Heart left ventricle (tissue), 16 donors: ENCODE measurements around the gene PCED1B. TPM values are rescaled to one million over a fixed set of nuclear protein-coding genes. Genes with fewer than 3 reads are reported as not detected.

Experiments
- ATAC-seq, 4 donors: fragments of 200-7000 bp; cut with Tn5 transposase; one replicate each; pipeline ENCODE4 v1.9.1; 2020 to 2022; ENCODE audit warnings: moderate library complexity in 4 of 4, mild to moderate bottlenecking in 3 of 4, moderate number of reproducible peaks in 1 of 4
- DNase-seq, 5 donors: peaks; one replicate each; pipeline ENCODE4 v3.0.0-alpha.2; 2020
- H3K27ac ChIP-seq, 12 donors: fragments of 200-600 bp; sonication (generic) in 4 of 12; one replicate each; pipeline versions ENCODE4 v1.5.0 to v1.8.0; 2016 to 2022; ENCODE audit warnings: mild to moderate bottlenecking in 2 of 12
- H3K27me3 ChIP-seq, 9 donors: fragments of 200-600 bp; sonication (generic) in 2 of 9; one replicate each; pipeline versions ENCODE4 v1.5.1 to v1.8.0; 2016 to 2022; ENCODE audit warnings: mild to moderate bottlenecking in 3 of 9
- H3K36me3 ChIP-seq, 9 donors: fragments of 200-600 bp; sonication (generic) in 2 of 9; one replicate each; pipeline versions ENCODE4 v1.5.0 to v1.8.0; 2018 to 2022; ENCODE audit warnings: mild to moderate bottlenecking in 2 of 9
- H3K4me1 ChIP-seq, 12 donors: fragments of 200-600 bp; sonication (generic) in 4 of 12; one replicate each; pipeline versions ENCODE4 v1.5.0 to v1.8.0; 2016 to 2022; ENCODE audit warnings: mild to moderate bottlenecking in 3 of 12
- H3K4me3 ChIP-seq, 12 donors: fragments of 200-600 bp; sonication (generic) in 4 of 12; one replicate each; pipeline versions ENCODE4 v1.5.0 to v1.8.0; 2017 to 2022; ENCODE audit warnings: mild to moderate bottlenecking in 9 of 12, moderate library complexity in 4 of 12
- H3K9me3 ChIP-seq, 12 donors: fragments of 200-600 bp; sonication (generic) in 4 of 12; one replicate each; pipeline versions ENCODE4 v1.5.0 to v1.8.0; 2016 to 2022; ENCODE audit warnings: mild to moderate bottlenecking in 1 of 12
- POLR2A ChIP-seq, 2 donors: fragments of 450-650 bp; IDR thresholded peaks; one replicate each; pipeline ENCODE4 v1.6.1; 2017; ENCODE audit warnings: antibody characterized with exemption in 2 of 2, mild to moderate bottlenecking in 2 of 2, moderate library complexity in 2 of 2
- WGBS, 4 donors: extraction: QIAGEN DNeasy Blood & Tissue Kit in 2 of 4; methylation state at CpG; one replicate each; pipeline versions ENCODE4 v1.1.5 to v1.1.7; 2013 to 2018; 5-methylcytosine and 5-hydroxymethylcytosine counted together
- intact Hi-C, 10 donors: fragments of 100-400 bp; cut with DNase I; formaldehyde crosslinking; loops; one replicate each; pipeline versions ENCODE4 v1.11.1 to v1.14.2; 2022
- polyA plus RNA-seq, 2 donors: library from polyadenylated mRNA; stranded (reverse); fragments of 200-250 nt; gene quantifications; one replicate each; pipeline ENCODE4 v1.2.3, GENCODE V29; 2013
- total RNA-seq, 9 donors: library from RNA; depleted of rRNA in 2 of 9; stranded (reverse); fragments of >200 nt in 2 of 9; fragmentation: NEBNext Ultra II Directional in 3 of 9; extraction: Animal tissue kit (Norgen Biotek cat#: 25700) in 3 of 9; gene quantifications; one replicate each; pipeline versions ENCODE4 v1.1.0 to v1.2.4, GENCODE V29; 2016 to 2023
- TF ChIP-seq, protein P1 (sequence below), 12 donors: fragments of 200-600 bp; sonication (generic) in 4 of 12; IDR thresholded peaks; one replicate each; pipeline versions ENCODE4 v1.5.0 to v1.8.0; 2018 to 2022; ENCODE audit warnings: antibody characterized with exemption in 12 of 12, mild to moderate bottlenecking in 5 of 12
- donor health status: ischemic (EF 13 %, LVEDD 7.1; RV severe dilation, severe dysfunction).
- donor health status: healthy with polysubstance abuse.
- donor health status: DM: no; HTN: yes; CAD: no.
- donor health status: DM: no; HTN: no; CAD: no.
- donor health status: ischemic (EF 25% LVEDD 6.9; RV normal size, moderate dysfunction).
- donor health status: ischemic (EF 25% LVEDD 5.7; RV mildly dilated, moderate dysfunction).
- donor health status: healthy.
- donor health status: DM: yes; HTN: yes; CAD: no.
- donor health status: ischemic (EF 35%, LVEDD 5.7; RV mildly dilated, moderate dysfunction).
- donor health status: nonischemic (EF 11% LVEDD 7.7; RV severe dilation, severe dysfunction).
- donor health status: DM: yes; HTN: yes; CAD: no.
- donor health status: PGD.
- donor health status: ischemic (EF 29% LVEDD 5.4; RV normal size, mild dysfunction).
- donor health status: nonischemic (EF 23%, LVEDD 6.1; RV moderate dilation, normal function).

PCED1B gene
- total and polyA plus RNA-seq, 11 donors, result 0.39 to 9.5 (median 0.72) TPM; not detected in 2

GRCh38 chr12:47074757-47075156, 4.7 kb upstream of the PCED1B start:
- ATAC-seq, result no peak
- no peaks in the 10 kb centered on the region for H3K9me3 ChIP-seq
- 94 to 100% (median 95%) methylated on average over 2 of the region's 2 CpGs for WGBS, 4 donors
- no peak overlapping the region for H3K4me3 ChIP-seq
- H3K36me3 ChIP-seq, result no peaks in the 10 kb centered on the region
- intact Hi-C loops, result loop anchor here in 5 of 10 donors (5.0 to 10.0 kb wide), 5 partner anchors 150 to 320 kb away; no protein-coding TSS in a partner anchor
- H3K4me1 ChIP-seq, result peaks cover 0 to 17% (median 5%) of the 10 kb centered on the region in 12 donors
- no peak for TF ChIP-seq POLR2A (IDR thresholded peaks at IDR 0.05)
- peak overlapping the region in 1 of 12 donors; percentile 95 for H3K27ac ChIP-seq
- peaks cover 0 to 31% (median 0%) of the 10 kb centered on the region in 9 donors for H3K27me3 ChIP-seq
- DNase-seq, result no peak

- peak overlapping the region in 1 of 12 donors; percentile 95 for H3K27ac ChIP-seq
- peaks cover 0 to 31% (median 0%) of the 10 kb centered on the region in 9 donors for H3K27me3 ChIP-seq
- intact Hi-C loops, result loop anchor here in 5 of 10 donors (5.0 to 10.0 kb wide), 5 partner anchors 149 to 319 kb away; no protein-coding TSS in a partner anchor
- ATAC-seq (no peak), DNase-seq (no peak)
- WGBS, 4 donors, result 89 to 92% (median 91%) methylated on average over 7 of the region's 7 CpGs
- no peaks in the 10 kb centered on the region for H3K36me3 ChIP-seq
- no peaks in the 10 kb centered on the region for H3K9me3 ChIP-seq
- TF ChIP-seq POLR2A (IDR thresholded peaks at IDR 0.05), result no peak
- TF ChIP-seq, protein P1, sequence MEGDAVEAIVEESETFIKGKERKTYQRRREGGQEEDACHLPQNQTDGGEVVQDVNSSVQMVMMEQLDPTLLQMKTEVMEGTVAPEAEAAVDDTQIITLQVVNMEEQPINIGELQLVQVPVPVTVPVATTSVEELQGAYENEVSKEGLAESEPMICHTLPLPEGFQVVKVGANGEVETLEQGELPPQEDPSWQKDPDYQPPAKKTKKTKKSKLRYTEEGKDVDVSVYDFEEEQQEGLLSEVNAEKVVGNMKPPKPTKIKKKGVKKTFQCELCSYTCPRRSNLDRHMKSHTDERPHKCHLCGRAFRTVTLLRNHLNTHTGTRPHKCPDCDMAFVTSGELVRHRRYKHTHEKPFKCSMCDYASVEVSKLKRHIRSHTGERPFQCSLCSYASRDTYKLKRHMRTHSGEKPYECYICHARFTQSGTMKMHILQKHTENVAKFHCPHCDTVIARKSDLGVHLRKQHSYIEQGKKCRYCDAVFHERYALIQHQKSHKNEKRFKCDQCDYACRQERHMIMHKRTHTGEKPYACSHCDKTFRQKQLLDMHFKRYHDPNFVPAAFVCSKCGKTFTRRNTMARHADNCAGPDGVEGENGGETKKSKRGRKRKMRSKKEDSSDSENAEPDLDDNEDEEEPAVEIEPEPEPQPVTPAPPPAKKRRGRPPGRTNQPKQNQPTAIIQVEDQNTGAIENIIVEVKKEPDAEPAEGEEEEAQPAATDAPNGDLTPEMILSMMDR (IDR thresholded peaks at IDR 0.05), result no peak
- H3K4me3 ChIP-seq, result no peak overlapping the region
- peaks cover 0 to 24% (median 5%) of the 10 kb centered on the region in 12 donors for H3K4me1 ChIP-seq
Measured at GRCh38 chr12:47075192-47076084, 4.0 kb upstream of the PCED1B start.

GRCh38 chr12:47077206-47078085, 2.0 kb upstream of the PCED1B start:
- TF ChIP-seq, protein P1 (IDR thresholded peaks at IDR 0.05), result no peak
- no peak for TF ChIP-seq POLR2A (IDR thresholded peaks at IDR 0.05)
- Histone ChIP-seq H3K27ac (peak overlapping the region in 1 of 12 donors; percentile 95), H3K9me3 (no peaks in the 10 kb centered on the region), H3K4me3 (peak overlapping the region in 2 of 12 donors; percentile 74 to 84), H3K36me3 (no peaks in the 10 kb centered on the region), H3K4me1 (peaks cover 0 to 40% (median 10%) of the 10 kb centered on the region in 12 donors), H3K27me3 (peaks cover 0 to 31% (median 0%) of the 10 kb centered on the region in 9 donors)
- ATAC-seq (no peak), DNase-seq (no peak)
- WGBS, 4 donors, result 88 to 95% (median 91%) methylated on average over 17 of the region's 17 CpGs
- intact Hi-C loops, result loop anchor here in 5 of 10 donors (5.0 to 10.0 kb wide), 5 partner anchors 147 to 317 kb away; no protein-coding TSS in a partner anchor

DNA sequence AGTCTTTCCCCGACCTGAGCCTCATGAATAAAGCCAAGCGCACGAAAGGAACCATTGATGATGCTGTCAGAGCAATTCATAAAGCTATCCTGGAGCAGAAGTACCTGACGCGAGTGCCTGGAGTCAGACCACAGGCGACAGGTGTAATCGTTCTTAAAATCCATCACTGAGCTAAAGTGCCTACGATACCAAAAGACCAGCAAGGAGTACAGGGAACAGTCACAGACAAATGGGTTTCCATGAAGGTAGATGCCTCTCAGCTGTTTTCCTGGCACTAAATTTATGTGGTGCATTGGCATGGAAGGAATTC, 1.4 kb upstream of the PCED1B start:
- Histone ChIP-seq H3K4me3 (peak overlapping the region in 5 of 12 donors; percentile 52 to 92 (median 74)), H3K27me3 (peaks cover 0 to 31% (median 0%) of the 10 kb centered on the region in 9 donors), H3K9me3 (no peaks in the 10 kb centered on the region), H3K36me3 (no peaks in the 10 kb centered on the region), H3K4me1 (peaks cover 0 to 45% (median 11%) of the 10 kb centered on the region in 12 donors), H3K27ac (peak overlapping the region in 1 of 12 donors; percentile 95)
- intact Hi-C loops, result loop anchor here in 5 of 10 donors (5.0 to 10.0 kb wide), 5 partner anchors 147 to 317 kb away; no protein-coding TSS in a partner anchor
- WGBS, 4 donors, result 93 to 97% (median 96%) methylated on average over 8 of the region's 8 CpGs
- ATAC-seq (no peak), DNase-seq (no peak)
- TF ChIP-seq POLR2A (IDR thresholded peaks at IDR 0.05), result no peak
- TF ChIP-seq, protein P1 (IDR thresholded peaks at IDR 0.05), result no peak
